ENCODE data around the gene PPIA.
"Not testable (repeated sequence)": the region's sequence is repeated elsewhere in the genome, so short reads cannot be mapped to it uniquely, and the experiment has no call there.

The PPIA gene

GRCh38 chr7:44764081-44764480 lies 32.4 kb upstream of the PPIA start:
- DNase-seq (ENCODE audit: low read depth in 2 of 2): no peak

DNA sequence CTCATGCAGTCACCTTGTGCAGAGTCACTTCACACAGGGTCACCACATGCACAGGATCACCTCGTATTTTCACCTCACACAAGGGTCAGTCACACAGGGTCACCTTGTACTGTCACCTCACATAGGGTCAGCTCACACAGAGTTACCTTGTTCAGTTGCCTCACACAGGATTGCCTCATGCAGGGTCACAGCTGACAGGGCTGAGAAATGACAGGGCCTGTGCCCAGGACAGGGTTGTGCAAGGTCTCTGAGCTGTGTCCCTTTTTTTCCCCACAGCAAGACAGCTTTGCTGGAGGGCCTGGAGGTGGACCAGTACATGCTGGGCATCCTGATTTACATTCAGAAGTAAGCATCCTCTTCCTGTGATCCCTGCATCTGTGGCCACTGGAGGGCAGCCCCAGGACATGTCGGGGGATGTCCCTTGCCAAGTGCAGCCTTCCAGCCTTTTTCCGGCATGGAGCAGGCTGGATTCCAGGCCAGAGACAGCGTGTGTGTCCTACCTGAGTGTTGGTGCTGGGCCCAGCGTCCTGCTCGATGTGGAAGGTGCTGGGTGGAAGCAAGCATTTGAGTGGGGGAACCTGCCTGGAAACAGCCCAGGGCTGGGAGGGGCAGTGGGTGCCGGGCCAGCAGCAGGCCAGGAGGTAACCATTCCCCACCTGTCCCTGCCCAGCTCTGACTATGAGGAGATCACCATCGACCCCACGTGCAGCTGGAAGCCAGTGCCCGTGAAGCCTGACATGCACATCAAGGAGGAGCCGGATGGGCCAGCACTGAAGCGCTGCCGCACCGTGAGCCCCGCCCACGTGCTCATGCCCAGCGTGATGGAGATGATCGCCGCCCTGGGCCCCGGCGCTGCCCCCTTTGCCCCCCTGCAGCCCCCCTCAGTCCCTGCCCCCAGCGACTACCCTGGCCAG lies 31.6 kb upstream of the PPIA start:
- no peak for DNase-seq (ENCODE audit: low read depth in 2 of 2)

DNA sequence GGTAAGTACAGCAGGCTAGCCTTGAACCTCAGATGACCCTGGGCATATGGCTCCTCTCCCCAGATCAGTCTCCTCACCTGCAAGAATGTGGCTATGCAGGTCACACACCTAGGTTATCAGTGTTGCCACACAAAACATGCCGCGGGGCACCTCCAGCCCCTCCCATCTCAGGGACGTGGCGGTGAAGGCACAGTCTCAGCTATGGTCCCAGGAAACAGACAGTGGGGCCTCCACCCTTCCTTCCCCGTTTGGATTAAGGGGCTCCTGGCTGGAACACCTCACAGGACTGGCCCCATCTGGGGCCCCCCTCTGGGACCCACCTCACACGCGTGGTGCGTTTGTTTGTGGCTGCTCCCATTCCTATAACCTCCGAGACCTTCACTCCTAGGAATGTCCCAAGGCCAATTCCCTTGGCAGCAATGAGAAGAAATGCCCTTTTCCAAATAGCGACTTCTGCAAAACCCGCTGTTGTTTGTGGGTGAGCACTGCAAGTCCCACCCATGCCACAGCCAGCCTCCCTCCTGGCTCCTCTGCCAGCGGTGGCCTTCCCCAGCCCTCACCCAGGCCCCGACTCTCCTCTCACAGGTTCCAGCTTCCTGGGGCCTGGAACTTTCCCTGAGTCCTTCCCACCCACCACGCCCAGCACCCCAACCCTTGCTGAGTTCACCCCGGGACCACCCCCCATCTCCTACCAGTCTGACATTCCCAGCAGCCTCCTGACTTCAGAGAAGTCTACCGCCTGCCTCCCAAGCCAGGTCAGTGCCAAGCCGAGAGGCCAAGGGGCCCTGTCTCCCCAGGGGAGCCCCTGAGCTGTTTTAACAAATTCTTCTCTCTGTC lies 30.7 kb upstream of the PPIA start:
- DNase-seq (ENCODE audit: low read depth in 2 of 2): no peak

GRCh38 chr7:44766416-44766801 lies 30.1 kb upstream of the PPIA start:
- no peak for DNase-seq (ENCODE audit: low read depth in 2 of 2)

GRCh38 chr7:44767134-44767911 lies 29.2 kb upstream of the PPIA start:
- no peak for DNase-seq (ENCODE audit: low read depth in 2 of 2)

- DNase-seq (ENCODE audit: low read depth in 2 of 2): no peak
Measured at GRCh38 chr7:44767912-44768627, 28.4 kb upstream of the PPIA start.

GRCh38 chr7:44768628-44769371 lies 27.7 kb upstream of the PPIA start:
- DNase-seq (ENCODE audit: low read depth in 2 of 2): no peak

DNA sequence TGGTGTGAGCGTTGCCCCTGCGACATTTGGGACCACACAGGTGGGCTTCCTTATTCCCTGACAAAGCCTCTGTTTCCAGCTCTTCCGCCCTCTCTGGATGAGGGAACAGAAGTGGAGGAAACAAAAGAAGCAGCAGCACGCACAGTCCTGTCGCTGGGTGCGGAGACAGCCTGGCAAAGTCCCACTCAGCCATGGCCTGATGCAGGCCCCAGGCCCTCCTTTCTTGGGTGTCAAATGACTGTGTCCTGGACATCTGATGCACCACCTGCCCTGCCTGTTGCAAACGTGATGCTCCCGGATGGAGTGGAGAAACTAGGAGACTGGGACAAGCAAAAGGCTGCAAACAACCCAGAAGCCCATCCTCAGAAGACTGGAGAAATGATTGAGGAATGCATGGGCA lies 27.1 kb upstream of the PPIA start:
- no peak for DNase-seq (ENCODE audit: low read depth in 2 of 2)

GRCh38 chr7:44769776-44770294 lies 26.6 kb upstream of the PPIA start:
- DNase-seq (ENCODE audit: low read depth in 2 of 2): no peak

DNA sequence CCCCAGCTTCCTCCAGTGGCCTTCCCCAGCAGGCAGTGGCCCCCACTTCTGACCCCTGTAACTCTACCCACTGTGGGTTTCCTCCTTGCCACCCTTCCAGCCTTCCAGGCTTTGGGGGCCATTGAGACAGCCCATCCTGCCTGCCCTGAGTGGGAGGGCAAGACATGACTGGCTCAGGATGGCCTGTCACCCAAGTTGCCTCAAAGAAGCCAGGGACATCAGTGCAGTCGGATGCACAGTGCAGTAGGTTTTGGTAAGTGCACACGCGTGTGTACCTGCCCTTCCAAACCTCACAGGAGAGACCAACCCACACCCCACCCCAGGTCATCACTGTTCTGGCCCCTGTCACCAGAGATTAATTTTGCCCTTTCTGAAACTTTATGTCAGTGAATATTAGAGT lies 25.1 kb upstream of the PPIA start:
- no peak for DNase-seq (ENCODE audit: low read depth in 2 of 2)

DNA sequence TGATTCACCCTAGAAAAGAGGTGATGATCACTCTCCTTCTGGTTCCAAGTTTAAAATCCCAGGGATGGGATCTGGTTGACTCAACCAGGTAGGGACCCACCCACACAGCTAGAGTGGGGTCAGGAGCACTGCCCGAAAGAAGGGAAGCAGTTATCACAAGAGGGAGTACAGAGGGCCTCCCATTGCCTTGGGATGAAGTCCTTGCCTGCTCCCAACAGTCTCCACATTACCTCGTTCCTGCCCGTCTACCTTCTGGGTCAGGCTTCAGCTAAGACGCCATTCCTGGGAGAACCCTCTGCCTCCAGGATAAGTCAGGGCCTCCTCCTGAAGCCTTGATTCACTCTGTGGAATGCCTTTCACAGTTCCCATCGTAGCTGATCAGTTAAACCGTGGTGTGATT lies 24.0 kb upstream of the PPIA start:
- DNase-seq (ENCODE audit: low read depth in 2 of 2): no peak

DNA sequence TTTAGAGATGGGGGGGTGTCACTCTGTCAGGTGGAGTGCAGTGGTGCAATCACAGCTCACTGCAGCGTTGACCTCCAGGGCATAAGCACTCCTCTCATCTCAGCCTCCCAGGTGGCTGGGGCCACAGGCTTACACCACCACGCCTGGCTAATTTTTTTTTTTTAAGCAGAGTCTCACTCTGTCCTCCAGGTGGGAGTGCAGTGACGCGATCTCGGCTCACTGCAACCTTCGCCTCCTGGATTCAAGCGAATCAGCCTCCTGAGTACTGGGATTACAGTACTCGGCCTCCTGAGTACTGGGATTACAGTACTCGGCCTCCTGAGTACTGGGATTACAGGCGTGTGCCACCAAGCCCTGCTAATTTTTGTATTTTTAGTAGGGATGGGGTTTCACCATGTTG lies 23.6 kb upstream of the PPIA start:
- DNase-seq (ENCODE audit: low read depth in 2 of 2): no peak

DNA sequence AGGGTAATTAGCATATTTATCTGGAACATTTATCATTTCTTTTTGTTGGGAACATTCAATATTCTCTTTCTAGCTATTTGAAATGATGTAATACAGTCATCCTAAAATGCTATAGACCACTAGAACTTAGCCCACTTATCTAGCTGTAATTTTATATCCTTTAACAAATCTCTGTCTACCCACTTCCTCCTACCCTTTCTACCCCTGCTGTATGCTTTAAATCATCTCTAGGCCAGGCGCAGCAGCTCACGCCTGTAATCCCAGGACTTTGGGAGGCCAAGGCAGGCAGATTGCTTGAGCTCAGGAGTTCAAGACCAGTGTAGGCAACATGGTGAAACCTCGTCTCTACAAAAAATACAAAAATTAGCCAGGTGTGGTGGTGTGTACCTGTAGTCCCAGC lies 22.0 kb upstream of the PPIA start:
- not testable (repeated sequence) for DNase-seq (ENCODE audit: low read depth in 2 of 2)

- no peak for DNase-seq (ENCODE audit: low read depth in 2 of 2)
Measured at GRCh38 chr7:44775383-44776107, 20.9 kb upstream of the PPIA start.

DNA sequence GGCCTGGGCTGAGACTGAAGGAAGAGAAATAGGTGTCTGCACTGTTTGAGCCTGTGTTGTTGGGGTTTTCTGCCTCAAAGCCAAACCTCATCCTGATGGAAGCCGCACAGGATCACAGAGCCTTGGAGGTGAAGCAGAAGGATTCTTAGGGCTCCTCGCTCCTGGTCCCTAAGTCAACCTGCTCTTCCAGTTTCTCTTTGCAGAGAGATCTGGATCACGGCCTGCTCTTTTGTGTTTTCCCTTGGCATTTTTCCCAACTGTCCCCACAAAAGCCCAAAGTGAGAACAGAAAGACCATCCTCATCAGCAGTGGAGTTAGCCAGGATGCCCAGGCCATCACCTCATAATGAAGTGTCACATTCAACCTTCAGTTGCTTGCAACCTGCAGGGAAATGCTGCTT lies 20.3 kb upstream of the PPIA start:
- no peak for DNase-seq (ENCODE audit: low read depth in 2 of 2)

- DNase-seq (ENCODE audit: low read depth in 2 of 2): no peak
Measured at GRCh38 chr7:44782460-44782859, 14.0 kb upstream of the PPIA start.

GRCh38 chr7:44783407-44783806 lies 13.1 kb upstream of the PPIA start:
- no peak for DNase-seq (ENCODE audit: low read depth in 2 of 2)

- DNase-seq (ENCODE audit: low read depth in 2 of 2): no peak
Measured at GRCh38 chr7:44784364-44784763, 12.1 kb upstream of the PPIA start.

DNA sequence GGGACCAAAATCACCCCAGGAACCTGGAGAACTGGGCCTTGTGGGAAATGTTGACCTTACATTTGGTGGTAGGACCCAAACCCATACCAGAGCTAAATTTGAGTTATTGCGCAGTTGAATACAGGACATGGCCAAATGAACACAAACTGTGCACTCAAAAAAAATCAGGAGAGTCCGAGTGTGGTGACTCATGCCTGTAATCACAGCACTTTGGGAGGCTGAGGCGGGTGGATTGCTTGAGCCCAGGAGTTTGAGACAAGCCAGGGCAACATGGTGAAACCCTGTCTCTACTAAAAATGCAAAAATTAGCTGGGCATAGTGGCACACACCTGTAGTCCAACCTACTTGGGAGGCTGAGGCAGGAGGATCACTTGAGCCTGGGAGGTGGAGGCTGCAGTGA lies 11.3 kb upstream of the PPIA start:
- DNase-seq (ENCODE audit: low read depth in 2 of 2): not testable (repeated sequence)

GRCh38 chr7:44787041-44787440 lies 9.4 kb upstream of the PPIA start:
- DNase-seq (ENCODE audit: low read depth in 2 of 2): no peak

Data from stimulated activated CD8-positive, alpha-beta memory T cell treated with anti-CD3 and anti-CD28 coated beads, Interleukin-7, amount 100 ng/mL, for 4 hours (primary cell).